ENCODE results near the gene RPN2. TPM values are rescaled to one million over a fixed set of nuclear protein-coding genes. Genes with fewer than 3 reads are reported as not detected.

The RPN2 gene
- total and polyA plus RNA-seq, 2 of the 13 experiments (the other 11 are each of a cell fraction or from before 2014, with no cell fraction given) = 587 to 1,818 TPM

DNA sequence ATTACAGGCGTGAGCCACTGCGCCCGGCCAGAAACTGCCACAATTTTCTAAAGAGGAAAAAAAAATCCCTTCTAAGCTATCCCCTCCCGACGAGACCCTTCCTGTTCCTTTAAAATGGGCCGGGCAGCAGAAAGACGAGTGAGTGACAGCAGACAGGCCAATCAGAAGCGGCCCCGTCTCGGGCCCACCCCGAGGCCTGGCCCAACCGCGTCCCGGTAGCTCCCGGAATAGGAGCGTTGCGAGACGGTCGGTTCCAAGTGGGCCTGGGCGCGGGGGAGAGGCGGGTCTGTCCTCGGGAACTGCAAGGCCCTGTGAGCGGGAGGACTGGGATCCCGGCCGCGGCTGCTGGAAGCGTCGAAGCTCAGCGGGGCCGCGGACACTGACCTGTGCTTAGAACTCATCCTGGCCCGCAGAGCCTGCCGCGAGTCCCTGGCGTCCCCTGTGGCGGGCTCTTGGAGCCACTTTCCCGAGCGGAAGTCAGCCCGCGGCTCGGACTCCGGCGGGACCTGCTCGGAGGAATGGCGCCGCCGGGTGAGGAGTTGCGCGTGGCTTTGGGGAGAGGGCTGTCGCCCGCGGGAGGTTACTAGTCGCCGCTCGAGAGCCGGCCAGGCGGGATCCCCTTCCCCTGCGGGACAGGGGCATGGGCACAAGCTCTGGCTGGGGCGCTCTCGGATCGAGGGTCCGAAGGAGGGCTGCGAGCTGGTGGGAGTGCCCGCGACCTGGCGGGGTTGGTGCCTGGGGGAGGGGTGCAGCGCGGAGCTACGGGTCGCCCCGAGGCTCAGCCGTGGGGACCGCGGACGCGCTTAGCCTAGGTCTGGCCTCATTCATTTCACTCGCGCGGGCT is at the start of gene RPN2, which contains the start of gene MROH8 (continued):
- TF ChIP-seq, protein P1, sequence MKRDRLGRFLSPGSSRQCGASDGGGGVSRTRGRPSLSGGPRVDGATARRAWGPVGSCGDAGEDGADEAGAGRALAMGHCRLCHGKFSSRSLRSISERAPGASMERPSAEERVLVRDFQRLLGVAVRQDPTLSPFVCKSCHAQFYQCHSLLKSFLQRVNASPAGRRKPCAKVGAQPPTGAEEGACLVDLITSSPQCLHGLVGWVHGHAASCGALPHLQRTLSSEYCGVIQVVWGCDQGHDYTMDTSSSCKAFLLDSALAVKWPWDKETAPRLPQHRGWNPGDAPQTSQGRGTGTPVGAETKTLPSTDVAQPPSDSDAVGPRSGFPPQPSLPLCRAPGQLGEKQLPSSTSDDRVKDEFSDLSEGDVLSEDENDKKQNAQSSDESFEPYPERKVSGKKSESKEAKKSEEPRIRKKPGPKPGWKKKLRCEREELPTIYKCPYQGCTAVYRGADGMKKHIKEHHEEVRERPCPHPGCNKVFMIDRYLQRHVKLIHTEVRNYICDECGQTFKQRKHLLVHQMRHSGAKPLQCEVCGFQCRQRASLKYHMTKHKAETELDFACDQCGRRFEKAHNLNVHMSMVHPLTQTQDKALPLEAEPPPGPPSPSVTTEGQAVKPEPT (CRISPR knock-in tag; IDR thresholded peaks at IDR 0.05; ENCODE audit: low read depth) = peak; percentile 32; the same call in 1 of the 2 replicates
- peak; percentile 84 for TF ChIP-seq ZNF558 (CRISPR knock-in tag; IDR thresholded peaks at IDR 0.05; ENCODE audit: borderline replicate concordance)
- 0 out of 2 replicates have a peak, but pooled peaks have one; percentile 14 for TF ChIP-seq NCOR1 (IDR thresholded peaks at IDR 0.05; ENCODE audit: borderline replicate concordance, low read length)
- TF ChIP-seq, protein P2, sequence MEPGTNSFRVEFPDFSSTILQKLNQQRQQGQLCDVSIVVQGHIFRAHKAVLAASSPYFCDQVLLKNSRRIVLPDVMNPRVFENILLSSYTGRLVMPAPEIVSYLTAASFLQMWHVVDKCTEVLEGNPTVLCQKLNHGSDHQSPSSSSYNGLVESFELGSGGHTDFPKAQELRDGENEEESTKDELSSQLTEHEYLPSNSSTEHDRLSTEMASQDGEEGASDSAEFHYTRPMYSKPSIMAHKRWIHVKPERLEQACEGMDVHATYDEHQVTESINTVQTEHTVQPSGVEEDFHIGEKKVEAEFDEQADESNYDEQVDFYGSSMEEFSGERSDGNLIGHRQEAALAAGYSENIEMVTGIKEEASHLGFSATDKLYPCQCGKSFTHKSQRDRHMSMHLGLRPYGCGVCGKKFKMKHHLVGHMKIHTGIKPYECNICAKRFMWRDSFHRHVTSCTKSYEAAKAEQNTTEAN (CRISPR knock-in tag; conservative IDR thresholded peaks at IDR 0.05) = peak; percentile 76
- TF ChIP-seq, protein P3, sequence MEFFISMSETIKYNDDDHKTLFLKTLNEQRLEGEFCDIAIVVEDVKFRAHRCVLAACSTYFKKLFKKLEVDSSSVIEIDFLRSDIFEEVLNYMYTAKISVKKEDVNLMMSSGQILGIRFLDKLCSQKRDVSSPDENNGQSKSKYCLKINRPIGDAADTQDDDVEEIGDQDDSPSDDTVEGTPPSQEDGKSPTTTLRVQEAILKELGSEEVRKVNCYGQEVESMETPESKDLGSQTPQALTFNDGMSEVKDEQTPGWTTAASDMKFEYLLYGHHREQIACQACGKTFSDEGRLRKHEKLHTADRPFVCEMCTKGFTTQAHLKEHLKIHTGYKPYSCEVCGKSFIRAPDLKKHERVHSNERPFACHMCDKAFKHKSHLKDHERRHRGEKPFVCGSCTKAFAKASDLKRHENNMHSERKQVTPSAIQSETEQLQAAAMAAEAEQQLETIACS (CRISPR knock-in tag; IDR thresholded peaks at IDR 0.05) = peak; percentile 40; the same call in 1 of the 2 replicates
- peak; percentile 51; the same call in 1 of the 2 replicates for TF ChIP-seq ZNF616 (CRISPR knock-in tag; IDR thresholded peaks at IDR 0.05; ENCODE audit: low read depth)
- peak; percentile 51; the same call in 1 of the 2 replicates for TF ChIP-seq ZBTB21 (CRISPR knock-in tag; IDR thresholded peaks at IDR 0.05)
- TF ChIP-seq SRSF1 (optimal IDR thresholded peaks at IDR 0.05; ENCODE audit: low read depth, low read length) = peak; percentile 98
- TF ChIP-seq ZBTB7A (CRISPR knock-in tag; IDR thresholded peaks at IDR 0.05) = no peak; the same call in 1 of the 2 replicates
- no peak for TF ChIP-seq EZH2 (conservative IDR thresholded peaks at IDR 0.05; ENCODE audit: low read depth, low read length)
- TF ChIP-seq KAT7 (CRISPR knock-in tag; IDR thresholded peaks at IDR 0.05; ENCODE audit: borderline replicate concordance) = peak; percentile 85
- peak; percentile 78 for TF ChIP-seq ZNF768 (CRISPR knock-in tag; IDR thresholded peaks at IDR 0.05)
- TF ChIP-seq, protein P4, sequence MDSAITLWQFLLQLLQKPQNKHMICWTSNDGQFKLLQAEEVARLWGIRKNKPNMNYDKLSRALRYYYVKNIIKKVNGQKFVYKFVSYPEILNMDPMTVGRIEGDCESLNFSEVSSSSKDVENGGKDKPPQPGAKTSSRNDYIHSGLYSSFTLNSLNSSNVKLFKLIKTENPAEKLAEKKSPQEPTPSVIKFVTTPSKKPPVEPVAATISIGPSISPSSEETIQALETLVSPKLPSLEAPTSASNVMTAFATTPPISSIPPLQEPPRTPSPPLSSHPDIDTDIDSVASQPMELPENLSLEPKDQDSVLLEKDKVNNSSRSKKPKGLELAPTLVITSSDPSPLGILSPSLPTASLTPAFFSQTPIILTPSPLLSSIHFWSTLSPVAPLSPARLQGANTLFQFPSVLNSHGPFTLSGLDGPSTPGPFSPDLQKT (CRISPR knock-in tag; IDR thresholded peaks at IDR 0.05; ENCODE audit: borderline replicate concordance) = peak; percentile 84
- no peak for TF ChIP-seq ZEB1 (IDR thresholded peaks at IDR 0.05; ENCODE audit: insufficient replicate concordance, low read depth)
- TF ChIP-seq, protein P5, sequence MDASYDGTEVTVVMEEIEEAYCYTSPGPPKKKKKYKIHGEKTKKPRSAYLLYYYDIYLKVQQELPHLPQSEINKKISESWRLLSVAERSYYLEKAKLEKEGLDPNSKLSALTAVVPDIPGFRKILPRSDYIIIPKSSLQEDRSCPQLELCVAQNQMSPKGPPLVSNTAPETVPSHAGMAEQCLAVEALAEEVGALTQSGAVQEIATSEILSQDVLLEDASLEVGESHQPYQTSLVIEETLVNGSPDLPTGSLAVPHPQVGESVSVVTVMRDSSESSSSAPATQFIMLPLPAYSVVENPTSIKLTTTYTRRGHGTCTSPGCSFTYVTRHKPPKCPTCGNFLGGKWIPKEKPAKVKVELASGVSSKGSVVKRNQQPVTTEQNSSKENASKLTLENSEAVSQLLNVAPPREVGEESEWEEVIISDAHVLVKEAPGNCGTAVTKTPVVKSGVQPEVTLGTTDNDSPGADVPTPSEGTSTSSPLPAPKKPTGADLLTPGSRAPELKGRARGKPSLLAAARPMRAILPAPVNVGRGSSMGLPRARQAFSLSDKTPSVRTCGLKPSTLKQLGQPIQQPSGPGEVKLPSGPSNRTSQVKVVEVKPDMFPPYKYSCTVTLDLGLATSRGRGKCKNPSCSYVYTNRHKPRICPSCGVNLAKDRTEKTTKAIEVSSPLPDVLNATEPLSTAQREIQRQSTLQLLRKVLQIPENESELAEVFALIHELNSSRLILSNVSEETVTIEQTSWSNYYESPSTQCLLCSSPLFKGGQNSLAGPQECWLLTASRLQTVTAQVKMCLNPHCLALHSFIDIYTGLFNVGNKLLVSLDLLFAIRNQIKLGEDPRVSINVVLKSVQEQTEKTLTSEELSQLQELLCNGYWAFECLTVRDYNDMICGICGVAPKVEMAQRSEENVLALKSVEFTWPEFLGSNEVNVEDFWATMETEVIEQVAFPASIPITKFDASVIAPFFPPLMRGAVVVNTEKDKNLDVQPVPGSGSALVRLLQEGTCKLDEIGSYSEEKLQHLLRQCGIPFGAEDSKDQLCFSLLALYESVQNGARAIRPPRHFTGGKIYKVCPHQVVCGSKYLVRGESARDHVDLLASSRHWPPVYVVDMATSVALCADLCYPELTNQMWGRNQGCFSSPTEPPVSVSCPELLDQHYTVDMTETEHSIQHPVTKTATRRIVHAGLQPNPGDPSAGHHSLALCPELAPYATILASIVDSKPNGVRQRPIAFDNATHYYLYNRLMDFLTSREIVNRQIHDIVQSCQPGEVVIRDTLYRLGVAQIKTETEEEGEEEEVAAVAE (CRISPR knock-in tag; IDR thresholded peaks at IDR 0.05; ENCODE audit: borderline replicate concordance) = peak; percentile 73; the same call in 1 of the 2 replicates

All from HepG2 (cell line).